ENCODE results near the gene HIBADH.
A peak's percentile ranks its signal among the peaks of the same experiment; 100 is the strongest.

- TF ChIP-seq POLR2A (IDR thresholded peaks at IDR 0.05) (no peak), CTCF (IDR thresholded peaks at IDR 0.05 in 8 of 11, conservative IDR thresholded peaks at IDR 0.05 in 3 of 11) (no peak), POLR2AphosphoS5 (IDR thresholded peaks at IDR 0.05) (peak in 2 of 3 donors; percentile 33 to 35)
Observed at GRCh38 chr7:27586825-27587224, 75.9 kb downstream of the HIBADH start.
